ENCODE measurements around the gene LENEP.

LENEP gene

DNA sequence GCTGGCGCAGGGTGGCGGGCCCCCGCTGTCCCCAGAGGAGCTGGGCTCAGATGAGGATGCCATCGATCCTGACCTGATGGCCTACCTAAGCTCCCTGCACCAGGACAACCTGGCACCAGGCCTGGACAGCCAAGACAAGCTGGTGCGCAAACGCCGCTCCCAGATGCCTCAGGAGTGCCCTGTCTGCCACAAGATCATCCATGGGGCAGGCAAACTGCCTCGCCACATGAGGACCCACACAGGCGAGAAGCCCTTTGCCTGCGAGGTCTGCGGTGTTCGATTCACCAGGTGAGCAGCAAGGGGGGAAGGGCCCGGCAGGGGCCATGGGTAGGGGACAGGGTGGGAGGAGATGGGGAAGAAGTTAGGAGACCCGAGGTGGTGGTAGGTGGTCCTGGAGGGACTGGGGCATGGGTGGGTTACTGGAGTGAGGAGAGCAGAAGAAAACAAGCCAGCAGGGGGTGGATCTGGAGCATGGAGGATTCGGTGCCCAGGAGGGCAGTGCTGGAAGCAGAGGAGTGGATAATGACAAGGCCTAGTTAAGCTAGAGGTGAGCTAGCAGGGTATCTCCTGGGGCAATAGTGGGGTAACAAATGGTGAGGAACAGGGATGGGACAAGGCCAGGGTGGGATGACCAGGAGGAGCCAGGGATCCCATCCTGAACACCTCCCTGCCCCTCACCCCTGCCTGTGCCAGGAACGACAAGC is 22.3 kb downstream of the LENEP start:
- H3K9ac ChIP-seq (ENCODE audit: low read depth, low read length, poor library complexity, severe bottlenecking) = no peak overlapping the region
- TF ChIP-seq EZH2phosphoT487 (IDR thresholded peaks at IDR 0.05; ENCODE audit: borderline replicate concordance) = no peak
- TF ChIP-seq, protein P1, sequence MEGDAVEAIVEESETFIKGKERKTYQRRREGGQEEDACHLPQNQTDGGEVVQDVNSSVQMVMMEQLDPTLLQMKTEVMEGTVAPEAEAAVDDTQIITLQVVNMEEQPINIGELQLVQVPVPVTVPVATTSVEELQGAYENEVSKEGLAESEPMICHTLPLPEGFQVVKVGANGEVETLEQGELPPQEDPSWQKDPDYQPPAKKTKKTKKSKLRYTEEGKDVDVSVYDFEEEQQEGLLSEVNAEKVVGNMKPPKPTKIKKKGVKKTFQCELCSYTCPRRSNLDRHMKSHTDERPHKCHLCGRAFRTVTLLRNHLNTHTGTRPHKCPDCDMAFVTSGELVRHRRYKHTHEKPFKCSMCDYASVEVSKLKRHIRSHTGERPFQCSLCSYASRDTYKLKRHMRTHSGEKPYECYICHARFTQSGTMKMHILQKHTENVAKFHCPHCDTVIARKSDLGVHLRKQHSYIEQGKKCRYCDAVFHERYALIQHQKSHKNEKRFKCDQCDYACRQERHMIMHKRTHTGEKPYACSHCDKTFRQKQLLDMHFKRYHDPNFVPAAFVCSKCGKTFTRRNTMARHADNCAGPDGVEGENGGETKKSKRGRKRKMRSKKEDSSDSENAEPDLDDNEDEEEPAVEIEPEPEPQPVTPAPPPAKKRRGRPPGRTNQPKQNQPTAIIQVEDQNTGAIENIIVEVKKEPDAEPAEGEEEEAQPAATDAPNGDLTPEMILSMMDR (conservative IDR thresholded peaks at IDR 0.05; ENCODE audit: low read length) = no peak
- no peaks in the 10 kb centered on the region for H3F3A ChIP-seq (ENCODE audit: low read depth)
- H3K79me2 ChIP-seq (ENCODE audit: insufficient read depth, low read length) = no peaks in the 10 kb centered on the region
- H3K4me1 ChIP-seq (ENCODE audit: insufficient read depth, low read length, poor library complexity, severe bottlenecking) = peaks cover 37% of the 10 kb centered on the region
- H3K9me2 ChIP-seq (replicated peaks; ENCODE audit: low read depth, low read length) = no peaks in the 10 kb centered on the region
- no peak overlapping the region for H3K4me3 ChIP-seq (ENCODE audit: low read length, poor library complexity, severe bottlenecking)
- H2AFZ ChIP-seq (ENCODE audit: low read length) = no peak overlapping the region
- H3K9me3 ChIP-seq (ENCODE audit: insufficient read depth, low read depth, low read length) = no peaks in the 10 kb centered on the region
- no peaks in the 10 kb centered on the region for H3K36me3 ChIP-seq (ENCODE audit: insufficient read depth, low read length)
- no peaks in the 10 kb centered on the region for H4K20me1 ChIP-seq (ENCODE audit: insufficient read depth, low read length, poor library complexity, severe bottlenecking)
- no peak overlapping the region for H3K4me2 ChIP-seq (ENCODE audit: low read depth, low read length, poor library complexity, severe bottlenecking)
- no peaks in the 10 kb centered on the region for H3K27me3 ChIP-seq (ENCODE audit: insufficient read depth, low read length, poor library complexity, severe bottlenecking)

DNA sequence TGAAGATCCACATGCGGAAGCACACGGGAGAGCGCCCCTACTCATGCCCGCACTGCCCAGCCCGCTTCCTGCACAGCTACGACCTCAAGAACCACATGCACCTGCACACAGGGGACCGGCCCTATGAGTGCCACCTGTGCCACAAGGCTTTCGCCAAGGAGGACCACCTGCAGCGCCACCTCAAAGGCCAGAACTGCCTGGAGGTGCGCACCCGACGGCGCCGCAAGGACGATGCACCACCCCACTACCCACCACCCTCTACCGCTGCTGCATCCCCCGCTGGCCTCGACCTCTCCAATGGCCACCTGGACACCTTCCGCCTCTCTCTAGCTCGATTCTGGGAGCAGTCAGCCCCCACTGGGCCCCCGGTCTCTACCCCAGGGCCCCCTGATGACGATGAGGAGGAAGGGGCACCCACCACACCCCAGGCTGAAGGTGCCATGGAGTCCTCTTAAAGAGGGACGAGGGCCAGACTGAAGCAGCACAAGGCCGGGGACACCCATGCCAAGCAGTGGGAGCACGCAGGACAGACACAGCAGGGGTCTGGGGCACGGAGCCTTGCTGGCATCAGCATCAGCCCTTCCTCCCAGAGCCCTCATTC is 22.9 kb downstream of the LENEP start:
- no peaks in the 10 kb centered on the region for H3K36me3 ChIP-seq (ENCODE audit: insufficient read depth, low read length)
- H3K9me3 ChIP-seq (ENCODE audit: insufficient read depth, low read depth, low read length) = no peaks in the 10 kb centered on the region
- TF ChIP-seq EZH2phosphoT487 (IDR thresholded peaks at IDR 0.05; ENCODE audit: borderline replicate concordance) = no peak
- no peaks in the 10 kb centered on the region for H3K9me2 ChIP-seq (replicated peaks; ENCODE audit: low read depth, low read length)
- H3K9ac ChIP-seq (ENCODE audit: low read depth, low read length, poor library complexity, severe bottlenecking) = no peak overlapping the region
- no peak overlapping the region for H3K4me3 ChIP-seq (ENCODE audit: low read length, poor library complexity, severe bottlenecking)
- H3K4me1 ChIP-seq (ENCODE audit: insufficient read depth, low read length, poor library complexity, severe bottlenecking) = peaks cover 34% of the 10 kb centered on the region
- H3K27me3 ChIP-seq (ENCODE audit: insufficient read depth, low read length, poor library complexity, severe bottlenecking) = no peaks in the 10 kb centered on the region
- H4K20me1 ChIP-seq (ENCODE audit: insufficient read depth, low read length, poor library complexity, severe bottlenecking) = no peaks in the 10 kb centered on the region
- H3K79me2 ChIP-seq (ENCODE audit: insufficient read depth, low read length) = no peaks in the 10 kb centered on the region
- H3K4me2 ChIP-seq (ENCODE audit: low read depth, low read length, poor library complexity, severe bottlenecking) = no peak overlapping the region
- H3F3A ChIP-seq (ENCODE audit: low read depth) = no peaks in the 10 kb centered on the region
- no peak overlapping the region for H2AFZ ChIP-seq (ENCODE audit: low read length)

DNA sequence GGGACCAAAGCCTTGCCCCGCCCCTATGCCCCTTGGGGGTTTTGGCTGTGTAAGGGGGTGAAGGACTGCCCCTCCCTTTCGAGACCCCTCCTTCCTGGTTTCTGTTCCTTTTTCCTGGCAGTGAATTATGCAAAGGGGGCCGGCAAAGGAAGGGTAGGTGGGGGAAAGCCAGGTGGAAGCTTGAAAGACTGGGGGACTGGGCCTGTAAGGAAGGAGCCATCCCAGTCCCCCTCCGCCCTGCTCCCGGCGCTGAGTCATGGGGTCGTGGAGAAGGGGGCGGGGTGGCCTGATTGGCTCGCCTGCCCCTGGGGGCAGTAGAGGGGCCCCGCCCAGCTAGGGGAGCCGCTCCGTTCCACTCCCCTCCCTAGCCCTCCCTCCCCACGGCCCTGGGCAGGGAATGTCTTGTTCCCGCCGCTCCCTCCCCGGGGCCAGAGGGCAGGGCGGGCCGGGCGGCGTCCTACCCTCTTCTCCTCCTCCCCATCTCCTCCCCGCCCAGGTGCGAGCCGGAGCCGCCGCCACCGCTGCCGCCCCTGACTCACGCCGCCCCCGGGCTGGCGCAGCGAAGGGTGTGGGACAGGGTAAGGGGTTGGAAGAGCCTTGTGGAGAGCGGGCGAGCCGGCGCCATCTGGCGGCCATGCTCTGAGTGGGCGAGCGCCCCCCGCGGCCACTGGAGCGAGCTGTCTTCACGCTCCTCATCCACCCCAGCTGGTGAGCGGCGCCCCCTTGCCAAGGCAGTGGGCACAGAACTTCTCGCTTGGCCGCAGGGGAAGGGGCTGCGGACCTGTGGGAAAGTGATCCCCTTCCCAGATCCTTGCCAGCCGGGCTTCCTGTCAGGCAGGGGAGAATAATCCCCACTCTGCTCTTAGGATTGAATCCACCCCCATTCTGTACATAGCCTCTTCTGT is 23.9 kb downstream of the LENEP start:
- Histone ChIP-seq H2AFZ (ENCODE audit: low read length) (peak overlapping the region; percentile 36; the same call in 1 of the 2 replicates), H3K36me3 (ENCODE audit: insufficient read depth, low read length) (no peaks in the 10 kb centered on the region)

More for the DNA sequence above, 23.9 kb downstream of the LENEP start:
- Histone ChIP-seq H3K9me3 (ENCODE audit: insufficient read depth, low read depth, low read length) (no peaks in the 10 kb centered on the region), H3K27me3 (ENCODE audit: insufficient read depth, low read length, poor library complexity, severe bottlenecking) (no peaks in the 10 kb centered on the region), H3K4me2 (ENCODE audit: low read depth, low read length, poor library complexity, severe bottlenecking) (peak overlapping the region; percentile 85), H3K79me2 (ENCODE audit: insufficient read depth, low read length) (no peaks in the 10 kb centered on the region), H3K4me3 (ENCODE audit: low read length, poor library complexity, severe bottlenecking) (peak overlapping the region; percentile 59), H3F3A (ENCODE audit: low read depth) (no peaks in the 10 kb centered on the region), H3K4me1 (ENCODE audit: insufficient read depth, low read length, poor library complexity, severe bottlenecking) (peaks cover 27% of the 10 kb centered on the region), H3K9ac (ENCODE audit: low read depth, low read length, poor library complexity, severe bottlenecking) (peak overlapping the region; percentile 60), H3K9me2 (replicated peaks; ENCODE audit: low read depth, low read length) (no peaks in the 10 kb centered on the region), H4K20me1 (ENCODE audit: insufficient read depth, low read length, poor library complexity, severe bottlenecking) (no peaks in the 10 kb centered on the region)
- TF ChIP-seq, protein P1 (conservative IDR thresholded peaks at IDR 0.05; ENCODE audit: low read length) = peak; percentile 100
- TF ChIP-seq EZH2phosphoT487 (IDR thresholded peaks at IDR 0.05; ENCODE audit: borderline replicate concordance) = no peak
